Measurements from ENCODE around the gene ZSCAN10. TPM values are rescaled to one million over a fixed set of nuclear protein-coding genes. Genes with fewer than 3 reads are reported as not detected.

Gene ZSCAN10
- total RNA-seq, 1 experiment from 2014 or later, result 0.76 TPM

DNA sequence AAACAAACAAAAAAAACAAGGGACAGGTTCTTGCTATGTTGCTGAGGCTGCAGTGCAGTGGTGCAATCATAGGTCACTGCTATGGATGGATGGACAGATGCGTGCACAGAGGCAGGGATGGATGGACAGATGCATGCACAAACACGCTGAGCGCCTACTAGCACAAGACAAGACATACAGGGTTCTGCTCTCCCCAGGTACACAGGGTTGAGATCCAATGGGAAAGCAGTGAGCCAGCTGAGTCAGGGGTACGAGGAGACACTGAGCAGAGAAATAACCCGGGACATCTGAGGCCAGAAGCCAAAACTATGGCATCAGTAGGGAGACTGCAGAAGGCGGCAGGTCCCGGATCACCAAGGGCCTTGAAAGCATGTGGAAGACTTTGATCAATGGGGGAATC, 27.4 kb downstream of the ZSCAN10 start:
- ChIA-PET RAD21 (ENCODE audit: low non-redundant PET in 1 of 2, low total read pairs in 2 of 2, uncharacterized antibody in 2 of 2, unreplicated experiment in 2 of 2) (no interaction called here), CTCF (no interaction called here), POLR2A (no interaction called here)
- no peak overlapping the region for H3K27ac ChIP-seq (ENCODE audit: low read depth, low read length)
- BruUV-seq (replicated peaks), result no TSS peak
- TF ChIP-seq ZFX (IDR thresholded peaks at IDR 0.05), result no peak
- TF ChIP-seq POLR2AphosphoS5 (IDR thresholded peaks at IDR 0.05; ENCODE audit: low read depth, low read length), result no peak
- no peak for TF ChIP-seq EZH2 (IDR thresholded peaks at IDR 0.05)
- no peak for TF ChIP-seq YY1 (IDR thresholded peaks at IDR 0.05; ENCODE audit: extremely low read depth, insufficient replicate concordance, low read depth, low read length)
- no peak overlapping the region for H2AFZ ChIP-seq (ENCODE audit: low read depth, low read length, poor library complexity, severe bottlenecking)
- intact Hi-C loops (cut with micrococcal nuclease), result no loop called here
- H3K4me3 ChIP-seq (replicated peaks in 1 of 2; ENCODE audit: low read depth in 1 of 2, low read length in 2 of 2), result no peak overlapping the region
- peaks cover 0 to 9% of the 10 kb centered on the region in 2 experiments; a peak in 1 of 4 replicates for H3K4me1 ChIP-seq (ENCODE audit: control insufficient read depth in 1 of 2, insufficient read depth in 2 of 2, low read length in 2 of 2)
- no peaks in the 10 kb centered on the region for H4K20me1 ChIP-seq (ENCODE audit: insufficient read depth)
- H3K9me2 ChIP-seq (ENCODE audit: insufficient read depth), result no peaks in the 10 kb centered on the region
- no peaks in the 10 kb centered on the region for H3K9me3 ChIP-seq (ENCODE audit: control insufficient read depth in 1 of 2, insufficient read depth in 1 of 2, low read depth in 1 of 2, low read length in 2 of 2)
- H3K27me3 ChIP-seq (ENCODE audit: insufficient read depth, low read length), result no peaks in the 10 kb centered on the region
- no peak overlapping the region for H3K4me2 ChIP-seq (ENCODE audit: low read length)
- DNase-seq (ENCODE audit: low read depth, low spot score) (no peak), ATAC-seq (no peak)
- no peak overlapping the region for H3K9ac ChIP-seq (ENCODE audit: low read length)
- no peaks in the 10 kb centered on the region for H3K79me2 ChIP-seq (ENCODE audit: insufficient read depth, low read length)
- H3K36me3 ChIP-seq (ENCODE audit: control insufficient read depth in 1 of 2, insufficient read depth in 2 of 2, low read length in 2 of 2), result no peaks in the 10 kb centered on the region

- ChIA-PET POLR2A (no interaction called here), RAD21 (ENCODE audit: low non-redundant PET in 1 of 2, low total read pairs in 2 of 2, uncharacterized antibody in 2 of 2, unreplicated experiment in 2 of 2) (no interaction called here), CTCF (no interaction called here)
- no peak overlapping the region for H2AFZ ChIP-seq (ENCODE audit: low read depth, low read length, poor library complexity, severe bottlenecking)
- H3K79me2 ChIP-seq (ENCODE audit: insufficient read depth, low read length), result no peaks in the 10 kb centered on the region
- no peak overlapping the region for H3K27ac ChIP-seq (ENCODE audit: low read depth, low read length)
- no peaks in the 10 kb centered on the region for H3K36me3 ChIP-seq (ENCODE audit: control insufficient read depth in 1 of 2, insufficient read depth in 2 of 2, low read length in 2 of 2)
- no peak overlapping the region for H3K4me2 ChIP-seq (ENCODE audit: low read length)
- H3K27me3 ChIP-seq (ENCODE audit: insufficient read depth, low read length), result no peaks in the 10 kb centered on the region
- H3K9ac ChIP-seq (ENCODE audit: low read length), result no peak overlapping the region
- H3K9me2 ChIP-seq (ENCODE audit: insufficient read depth), result no peaks in the 10 kb centered on the region
- H3K4me3 ChIP-seq (replicated peaks in 1 of 2; ENCODE audit: low read depth in 1 of 2, low read length in 2 of 2), result no peak overlapping the region
- no peaks in the 10 kb centered on the region for H4K20me1 ChIP-seq (ENCODE audit: insufficient read depth)
- intact Hi-C loops (cut with micrococcal nuclease), result no loop called here
- no TSS peak for BruUV-seq (replicated peaks)
- TF ChIP-seq ELF1 (IDR thresholded peaks at IDR 0.05; ENCODE audit: borderline replicate concordance, low read depth) (no peak), ZBTB33 (IDR thresholded peaks at IDR 0.05; ENCODE audit: extremely low read depth, insufficient replicate concordance, low read length) (no peak), ZFX (IDR thresholded peaks at IDR 0.05) (no peak), TCF7L2 (IDR thresholded peaks at IDR 0.05; ENCODE audit: borderline replicate concordance, extremely low read depth, insufficient read depth, insufficient read length) (no peak), CBX3 (IDR thresholded peaks at IDR 0.05; ENCODE audit: low read depth) (no peak), FOSL1 (IDR thresholded peaks at IDR 0.05; ENCODE audit: low read depth) (no peak), EZH2phosphoT487 (IDR thresholded peaks at IDR 0.05; ENCODE audit: borderline replicate concordance) (no peak), JUND (IDR thresholded peaks at IDR 0.05) (no peak), YY1 (IDR thresholded peaks at IDR 0.05; ENCODE audit: extremely low read depth, insufficient replicate concordance, low read depth, low read length) (no peak), REST (IDR thresholded peaks at IDR 0.05; ENCODE audit: low read depth) (no peak), CEBPB (IDR thresholded peaks at IDR 0.05; ENCODE audit: low read depth) (no peak)
- TF ChIP-seq, protein P1, sequence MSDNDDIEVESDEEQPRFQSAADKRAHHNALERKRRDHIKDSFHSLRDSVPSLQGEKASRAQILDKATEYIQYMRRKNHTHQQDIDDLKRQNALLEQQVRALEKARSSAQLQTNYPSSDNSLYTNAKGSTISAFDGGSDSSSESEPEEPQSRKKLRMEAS (IDR thresholded peaks at IDR 0.05), result no peak
- no peaks in the 10 kb centered on the region for H3K9me3 ChIP-seq (ENCODE audit: control insufficient read depth in 1 of 2, insufficient read depth in 1 of 2, low read depth in 1 of 2, low read length in 2 of 2)
- DNase-seq (ENCODE audit: low read depth, low spot score), result no peak
- H3K4me1 ChIP-seq (ENCODE audit: control insufficient read depth in 1 of 2, insufficient read depth in 2 of 2, low read length in 2 of 2), result peaks cover 0 to 9% of the 10 kb centered on the region in 2 experiments; a peak in 1 of 4 replicates
- no peak for ATAC-seq
Measured at GRCh38 chr16:3070608-3071111, 28.4 kb downstream of the ZSCAN10 start.

Measured in HCT116 (cell line).